ENCODE results near the gene ALDH1B1. TPM values are rescaled to one million over a fixed set of nuclear protein-coding genes. Genes with fewer than 3 reads are reported as not detected.

Gene ALDH1B1
- total and polyA plus RNA-seq, 7 donors = 19.2 to 162 (median 44.1) TPM

DNA sequence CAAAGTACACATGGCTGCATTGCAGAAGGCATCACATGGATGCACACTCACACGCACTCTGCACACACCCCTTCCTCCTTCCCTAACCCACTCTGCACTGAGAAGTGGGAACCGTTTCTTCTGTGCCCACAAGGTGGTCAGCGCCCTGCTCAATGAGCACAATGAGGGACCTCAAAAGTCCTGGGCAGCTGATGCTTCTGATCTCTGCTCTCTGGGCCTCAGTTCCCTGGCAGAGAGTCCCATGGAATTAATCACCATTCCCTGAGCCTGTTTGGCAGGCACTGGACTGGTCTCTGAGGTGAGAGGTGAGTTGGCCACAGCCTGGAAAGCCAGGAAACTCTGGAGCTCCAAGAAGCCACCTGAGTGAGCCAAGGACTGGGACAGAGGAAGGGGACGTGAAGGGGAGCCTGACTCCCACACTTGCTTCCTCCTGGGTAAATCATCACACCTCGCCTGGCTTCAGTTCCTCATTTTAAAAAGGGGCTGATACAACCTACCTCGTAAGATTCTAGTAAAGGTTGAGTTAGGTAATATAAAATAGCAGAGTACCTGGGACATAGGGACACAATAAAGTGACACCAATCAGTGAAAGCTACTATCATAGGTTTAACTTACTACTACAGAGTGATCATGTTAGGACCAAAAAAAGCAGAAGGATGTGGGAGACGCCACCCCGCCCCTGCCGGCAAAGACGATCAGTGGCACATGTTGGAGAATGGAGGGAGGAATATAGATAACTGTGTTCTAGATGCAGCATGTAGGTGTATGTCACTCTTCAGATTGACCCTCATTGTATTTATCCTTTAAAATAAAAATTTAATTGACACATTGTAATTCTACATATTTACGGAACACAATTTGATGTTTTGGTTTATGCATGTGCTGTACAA is 52.9 kb downstream of the ALDH1B1 start:
- no peaks in the 10 kb centered on the region for H3K4me1 ChIP-seq
- intact Hi-C loops (cut with DNase I) = no loop called here
- DNase-seq = no peak
- peaks cover 0 to 4% (median 0%) of the 10 kb centered on the region in 4 donors for H3K9me3 ChIP-seq
- WGBS, 2 donors = 57 to 71% methylated on average over 11 of the region's 11 CpGs
- H3K27ac ChIP-seq = no peak overlapping the region
- TF ChIP-seq POLR2AphosphoS5 (IDR thresholded peaks at IDR 0.05) (no peak), EP300 (IDR thresholded peaks at IDR 0.05) (no peak), POLR2A (IDR thresholded peaks at IDR 0.05) (no peak)
- TF ChIP-seq, protein P1, sequence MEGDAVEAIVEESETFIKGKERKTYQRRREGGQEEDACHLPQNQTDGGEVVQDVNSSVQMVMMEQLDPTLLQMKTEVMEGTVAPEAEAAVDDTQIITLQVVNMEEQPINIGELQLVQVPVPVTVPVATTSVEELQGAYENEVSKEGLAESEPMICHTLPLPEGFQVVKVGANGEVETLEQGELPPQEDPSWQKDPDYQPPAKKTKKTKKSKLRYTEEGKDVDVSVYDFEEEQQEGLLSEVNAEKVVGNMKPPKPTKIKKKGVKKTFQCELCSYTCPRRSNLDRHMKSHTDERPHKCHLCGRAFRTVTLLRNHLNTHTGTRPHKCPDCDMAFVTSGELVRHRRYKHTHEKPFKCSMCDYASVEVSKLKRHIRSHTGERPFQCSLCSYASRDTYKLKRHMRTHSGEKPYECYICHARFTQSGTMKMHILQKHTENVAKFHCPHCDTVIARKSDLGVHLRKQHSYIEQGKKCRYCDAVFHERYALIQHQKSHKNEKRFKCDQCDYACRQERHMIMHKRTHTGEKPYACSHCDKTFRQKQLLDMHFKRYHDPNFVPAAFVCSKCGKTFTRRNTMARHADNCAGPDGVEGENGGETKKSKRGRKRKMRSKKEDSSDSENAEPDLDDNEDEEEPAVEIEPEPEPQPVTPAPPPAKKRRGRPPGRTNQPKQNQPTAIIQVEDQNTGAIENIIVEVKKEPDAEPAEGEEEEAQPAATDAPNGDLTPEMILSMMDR (IDR thresholded peaks at IDR 0.05) = no peak
- no peaks in the 10 kb centered on the region for H3K27me3 ChIP-seq
- H3K4me3 ChIP-seq = no peak overlapping the region
- H3K36me3 ChIP-seq = no peaks in the 10 kb centered on the region

DNA sequence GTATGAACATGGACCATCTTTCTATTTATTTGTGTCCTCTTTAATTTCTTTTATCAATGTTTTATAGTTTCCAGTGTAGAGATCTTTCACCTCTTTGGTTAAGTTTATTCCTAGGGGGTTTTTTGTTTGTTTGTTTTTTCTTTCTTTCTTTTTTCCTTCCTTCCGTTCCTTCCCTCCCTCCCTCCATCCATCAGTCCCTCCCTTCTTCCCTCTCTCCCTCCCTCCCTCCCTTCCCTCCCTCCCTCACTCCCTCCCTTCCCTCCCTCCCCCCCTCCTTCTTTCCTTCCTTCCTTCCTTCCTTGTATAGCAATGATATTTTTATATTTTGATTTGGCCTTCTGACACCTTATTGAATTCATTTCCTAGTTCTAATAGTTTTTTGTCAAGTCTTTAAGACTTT is 55.2 kb downstream of the ALDH1B1 start:
- Histone ChIP-seq H3K4me3 (no peak overlapping the region), H3K36me3 (no peaks in the 10 kb centered on the region), H3K4me1 (no peaks in the 10 kb centered on the region), H3K9me3 (peaks cover 0 to 6% (median 0%) of the 10 kb centered on the region in 4 donors), H3K27me3 (no peaks in the 10 kb centered on the region), H3K27ac (no peak overlapping the region)
- intact Hi-C loops (cut with DNase I) = no loop called here
- WGBS, 2 donors = 57 to 58% methylated on average over 1 of the region's 1 CpG
- TF ChIP-seq POLR2A (IDR thresholded peaks at IDR 0.05) = no peak
- TF ChIP-seq EP300 (IDR thresholded peaks at IDR 0.05) = no peak
- TF ChIP-seq, protein P1 (IDR thresholded peaks at IDR 0.05) = no peak
- TF ChIP-seq POLR2AphosphoS5 (IDR thresholded peaks at IDR 0.05) = no peak
- no peak for DNase-seq

Other genes starting within 250 kb of the ALDH1B1 start
- gene IGFBPL1, start 31.8 kb downstream of the ALDH1B1 start, total RNA-seq = 1 to 10 TPM in 2 of 4 donors, under 1 TPM in 1, not detected in 1; 0.36 to 2.2 (median 1.4) TPM
- gene IGFBPL1, start 31.8 kb downstream of the ALDH1B1 start, polyA plus RNA-seq = under 1 TPM in 1 of 3 donors, not detected in 2; 0.23 TPM
- gene ANKRD18A, start 227.9 kb downstream of the ALDH1B1 start, total RNA-seq = under 1 TPM; under 0.01 to 0.28 (median 0.07) TPM
- 1 to 10 TPM in 1 of 3 donors, under 1 TPM in 2; under 0.01 to 1.4 (median 0.23) TPM for gene ANKRD18A, start 227.9 kb downstream of the ALDH1B1 start, polyA plus RNA-seq

Measured in sigmoid colon (tissue), 7 donors.